Heart right ventricle (tissue), 16 donors: ENCODE measurements around the gene DDX1. TPM values are rescaled to one million over a fixed set of nuclear protein-coding genes. Genes with fewer than 3 reads are reported as not detected.

ENCODE experiments used
- ATAC-seq, 8 donors: fragments of 200-7000 bp; cut with Tn5 transposase; one replicate each; pipeline ENCODE4 v1.9.1; 2020; ENCODE audit warnings: mild to moderate bottlenecking in 8 of 8, moderate library complexity in 8 of 8, moderate number of reproducible peaks in 1 of 8
- DNase-seq, 2 donors: peaks; one replicate each; pipeline ENCODE4 v3.0.0-alpha.2; 2020
- H3K27ac ChIP-seq, 10 donors: fragments of 200-600 bp; sonication (generic) in 2 of 10; one replicate each; pipeline versions ENCODE4 v1.5.0 to v1.8.0; 2020 to 2022; ENCODE audit warnings: mild to moderate bottlenecking in 3 of 10
- H3K27me3 ChIP-seq, 7 donors: fragments of 200-600 bp; one replicate each; pipeline ENCODE4 v1.8.0; 2021 to 2022; ENCODE audit warnings: mild to moderate bottlenecking in 2 of 7
- H3K36me3 ChIP-seq, 9 donors: fragments of 200-600 bp; sonication (generic) in 1 of 9; one replicate each; pipeline versions ENCODE4 v1.5.0 to v1.8.0; 2020 to 2022; ENCODE audit warnings: mild to moderate bottlenecking in 2 of 9
- H3K4me1 ChIP-seq, 9 donors: fragments of 200-600 bp; sonication (generic) in 1 of 9; one replicate each; pipeline versions ENCODE4 v1.5.0 to v1.8.0; 2020 to 2022; ENCODE audit warnings: mild to moderate bottlenecking in 4 of 9
- H3K4me3 ChIP-seq, 10 donors: fragments of 200-600 bp; sonication (generic) in 2 of 10; one replicate each; pipeline versions ENCODE4 v1.5.0 to v1.8.0; 2020 to 2022; ENCODE audit warnings: mild to moderate bottlenecking in 7 of 10, moderate library complexity in 2 of 10
- H3K9me3 ChIP-seq, 11 donors: fragments of 200-600 bp in 10 of 11; sonication (generic) in 2 of 11; one replicate each; pipeline versions ENCODE4 v1.5.0 to v1.8.0; 2013 to 2022; ENCODE audit warnings: mild to moderate bottlenecking in 2 of 11, control low read depth in 1 of 11, moderate library complexity in 1 of 11
- CTCF ChIP-seq, 9 donors: fragments of 200-600 bp; sonication (generic) in 2 of 9; IDR thresholded peaks; one replicate each; pipeline versions ENCODE4 v1.5.0 to v1.8.0; 2021 to 2022; ENCODE audit warnings: antibody characterized with exemption in 9 of 9, mild to moderate bottlenecking in 5 of 9, moderate library complexity in 1 of 9
- WGBS, 2 donors: extraction: QIAGEN DNeasy Blood & Tissue Kit; methylation state at CpG; one replicate each; pipeline ENCODE4 v1.1.7; 2013; ENCODE audit warnings: inconsistent platforms in 1 of 2; 5-methylcytosine and 5-hydroxymethylcytosine counted together
- intact Hi-C, 10 donors: fragments of 100-400 bp; cut with DNase I; formaldehyde crosslinking; loops; one replicate each; pipeline versions ENCODE4 v1.11.1 to v1.14.2; 2022
- polyA plus RNA-seq, 2 donors: library from polyadenylated mRNA; stranded (reverse); fragments of 200-250 nt; gene quantifications; one replicate each; pipeline ENCODE4 v1.2.3, GENCODE V29; 2013
- total RNA-seq, 10 donors: library from RNA; stranded (reverse); fragmentation: NEBNext Ultra II Directional in 3 of 10; extraction: Animal tissue kit (Norgen Biotek cat#: 25700) in 3 of 10; gene quantifications; one replicate each; pipeline versions ENCODE4 v1.2.1 to v1.2.4, GENCODE V29; 2021 to 2023
- donor health status: Arrhythmogenic right ventricular cardiomyopathy.
- donor health status: ischemic (EF 13 %, LVEDD 7.1; RV severe dilation, severe dysfunction).
- donor health status: healthy with polysubstance abuse.
- donor health status: DM: no; HTN: yes; CAD: no.
- donor health status: DM: no; HTN: no; CAD: no.
- donor health status: ischemic (EF 25% LVEDD 6.9; RV normal size, moderate dysfunction).
- donor health status: ischemic (EF 25% LVEDD 5.7; RV mildly dilated, moderate dysfunction).
- donor health status: healthy.
- donor health status: DM: yes; HTN: yes; CAD: no.
- donor health status: Ischemic cardiomyopathy.
- donor health status: ischemic (EF 35%, LVEDD 5.7; RV mildly dilated, moderate dysfunction).
- donor health status: nonischemic (EF 11% LVEDD 7.7; RV severe dilation, severe dysfunction).
- donor health status: DM: yes; HTN: yes; CAD: no.
- donor health status: PGD.
- donor health status: ischemic (EF 29% LVEDD 5.4; RV normal size, mild dysfunction).
- donor health status: nonischemic (EF 23%, LVEDD 6.1; RV moderate dilation, normal function).

The DDX1 gene
- total and polyA plus RNA-seq, 12 donors: 80.1 to 183 (median 157) TPM

DNA sequence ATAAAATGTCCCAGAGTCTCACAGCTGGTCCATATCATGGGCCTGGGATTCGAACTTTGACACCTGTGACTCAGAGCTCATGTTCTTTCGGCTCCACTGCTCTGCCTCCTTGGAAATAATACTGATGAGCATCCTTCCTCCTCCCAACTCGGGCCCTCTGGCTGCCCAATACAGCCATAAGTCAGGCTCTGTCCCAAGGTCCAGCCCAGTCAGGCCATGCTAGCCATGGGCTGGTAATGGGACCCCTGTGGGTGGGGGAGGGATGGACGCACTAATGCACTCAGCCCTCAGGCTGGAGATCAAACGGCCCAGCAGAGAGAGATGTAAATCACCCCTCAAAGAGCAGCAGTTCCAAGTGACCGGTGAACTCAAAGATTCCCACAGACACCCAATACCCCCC, 61.1 kb downstream of the DDX1 start:
- no peaks in the 10 kb centered on the region for H3K27me3 ChIP-seq
- DNase-seq (no peak), ATAC-seq (no peak)
- intact Hi-C loops: no loop called here
- H3K36me3 ChIP-seq: no peaks in the 10 kb centered on the region
- H3K4me1 ChIP-seq: peaks cover 0 to 10% (median 0%) of the 10 kb centered on the region in 9 donors
- WGBS, 2 donors: 68 to 76% methylated on average over 6 of the region's 6 CpGs
- TF ChIP-seq CTCF (IDR thresholded peaks at IDR 0.05): no peak
- no peaks in the 10 kb centered on the region for H3K9me3 ChIP-seq
- no peak overlapping the region for H3K4me3 ChIP-seq
- H3K27ac ChIP-seq: no peak overlapping the region

DNA sequence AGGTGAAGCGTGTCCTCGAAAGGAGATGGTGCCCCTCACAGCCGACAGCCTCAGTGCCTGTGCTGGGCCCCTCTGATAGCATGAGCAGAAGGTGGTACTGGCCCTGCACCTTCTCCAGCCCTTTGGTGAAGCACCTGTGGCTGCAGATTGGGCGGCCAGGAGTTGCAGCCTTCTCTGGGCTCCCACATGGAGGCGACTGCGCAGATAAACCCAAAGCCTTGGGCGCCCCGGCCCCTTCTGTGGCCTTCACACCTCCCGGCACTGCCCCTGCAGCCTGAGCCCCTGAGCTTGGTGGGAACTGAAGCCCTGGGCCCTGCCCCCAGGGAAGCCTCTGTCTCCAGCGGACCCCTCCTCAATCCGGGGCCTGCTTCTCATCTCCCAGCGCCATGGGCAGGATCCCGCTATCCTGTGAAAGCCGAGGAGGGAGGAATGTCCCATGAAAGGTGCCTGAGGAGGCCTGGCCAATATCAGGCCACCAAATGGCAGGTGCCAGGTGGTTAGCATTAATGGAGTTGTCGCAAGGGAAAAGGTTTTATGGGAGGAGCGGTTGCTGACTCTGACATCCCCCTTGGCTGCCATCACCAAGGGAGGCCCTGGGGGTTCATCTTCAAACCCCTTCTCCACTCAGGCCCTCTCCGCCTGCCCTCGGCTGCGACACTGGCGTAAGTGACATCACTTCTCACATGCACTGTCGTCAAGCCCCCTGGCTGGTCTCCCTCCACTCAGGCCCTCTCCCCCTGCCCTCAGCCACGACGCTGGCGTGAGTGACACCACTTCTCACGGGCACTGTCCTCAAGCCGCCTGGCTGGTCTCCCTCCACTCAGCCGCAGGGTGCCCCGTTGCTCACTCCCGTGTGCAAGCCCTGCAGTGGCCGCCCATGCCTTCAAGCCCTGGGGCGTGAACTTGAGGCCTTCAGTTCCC, 62.4 kb downstream of the DDX1 start:
- H3K9me3 ChIP-seq: no peaks in the 10 kb centered on the region
- DNase-seq (no peak), ATAC-seq (peak in 1 of 8 donors; percentile 43)
- H3K4me1 ChIP-seq: peaks cover 0 to 10% (median 0%) of the 10 kb centered on the region in 9 donors
- H3K4me3 ChIP-seq: no peak overlapping the region
- TF ChIP-seq CTCF (IDR thresholded peaks at IDR 0.05): no peak
- H3K27ac ChIP-seq: no peak overlapping the region
- H3K27me3 ChIP-seq: no peaks in the 10 kb centered on the region
- intact Hi-C loops: no loop called here
- H3K36me3 ChIP-seq: no peaks in the 10 kb centered on the region
- 87 to 90% methylated on average over 31 of the region's 31 CpGs for WGBS, 2 donors

DNA sequence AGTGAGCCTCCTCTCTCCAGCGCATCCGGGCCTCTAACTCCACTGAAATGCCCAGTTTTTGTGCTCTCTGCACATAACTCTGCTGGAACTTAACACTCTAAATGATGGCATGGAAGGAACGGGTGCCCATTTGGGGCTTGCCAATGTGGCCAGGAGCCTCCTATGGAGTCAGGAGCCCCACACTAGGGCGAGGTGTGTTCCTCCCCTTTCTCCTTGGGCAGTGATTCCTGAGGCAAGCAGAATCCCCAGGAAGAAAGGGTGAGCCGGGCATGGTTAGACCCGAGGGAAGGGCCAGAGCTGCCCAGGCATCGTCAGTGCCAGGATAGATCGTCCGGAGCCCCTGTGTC, 63.0 kb downstream of the DDX1 start:
- 94 to 96% methylated on average over 9 of the region's 9 CpGs for WGBS, 2 donors
- H3K9me3 ChIP-seq: no peaks in the 10 kb centered on the region
- DNase-seq: no peak
- intact Hi-C loops: no loop called here
- no peaks in the 10 kb centered on the region for H3K36me3 ChIP-seq
- ATAC-seq: no peak
- peaks cover 0 to 6% (median 0%) of the 10 kb centered on the region in 9 donors for H3K4me1 ChIP-seq
- no peak for TF ChIP-seq CTCF (IDR thresholded peaks at IDR 0.05)
- no peaks in the 10 kb centered on the region for H3K27me3 ChIP-seq
- no peak overlapping the region for H3K4me3 ChIP-seq
- H3K27ac ChIP-seq: no peak overlapping the region

GRCh38 chr2:15655123-15655887, 63.6 kb downstream of the DDX1 start:
- Histone ChIP-seq H3K27me3 (no peaks in the 10 kb centered on the region), H3K36me3 (no peaks in the 10 kb centered on the region), H3K9me3 (no peaks in the 10 kb centered on the region), H3K27ac (no peak overlapping the region), H3K4me1 (no peaks in the 10 kb centered on the region), H3K4me3 (no peak overlapping the region)
- intact Hi-C loops: no loop called here
- no peak for DNase-seq
- no peak for ATAC-seq
- 95 to 97% methylated on average over 7 of the region's 7 CpGs for WGBS, 2 donors
- TF ChIP-seq CTCF (IDR thresholded peaks at IDR 0.05): no peak
